Muscle of arm (tissue), 12 donors: Measurements from ENCODE around the gene PTCRA. TPM values are rescaled to one million over a fixed set of nuclear protein-coding genes. Genes with fewer than 3 reads are reported as not detected.
"Not testable (repeated sequence)": the region's sequence is repeated elsewhere in the genome, so short reads cannot be mapped to it uniquely, and the experiment has no call there.

Source experiments
- DNase-seq: peaks from one replicate; pipeline ENCODE4 v3.0.0-alpha.2; 2013
- polyA plus RNA-seq, 12 donors: library from polyadenylated mRNA; unstranded; fragments of 120-200 nt; gene quantifications; one replicate each; pipeline ENCODE4 v1.2.1, GENCODE V29; 2013; ENCODE audit not compliant: insufficient read length in 12 of 12

PTCRA gene
- polyA plus RNA-seq, 12 donors = 0.44 TPM; not detected in 11

- no peak for DNase-seq
Measured at GRCh38 chr6:42939810-42940167, 23.9 kb downstream of the PTCRA start.

GRCh38 chr6:42940493-42941045, 24.7 kb downstream of the PTCRA start:
- DNase-seq = no peak

- not testable (repeated sequence) for DNase-seq
Measured at GRCh38 chr6:42941356-42941755, 25.5 kb downstream of the PTCRA start.

GRCh38 chr6:42942444-42942843, 26.6 kb downstream of the PTCRA start:
- no peak for DNase-seq

- DNase-seq = peak; percentile 31
Measured at GRCh38 chr6:42947950-42948349, 32.1 kb downstream of the PTCRA start.

GRCh38 chr6:42952389-42952788, 36.5 kb downstream of the PTCRA start:
- DNase-seq = no peak

- not testable (repeated sequence) for DNase-seq
Measured at GRCh38 chr6:42954405-42954804, 38.6 kb downstream of the PTCRA start.

GRCh38 chr6:42958125-42958524, 42.3 kb downstream of the PTCRA start:
- DNase-seq = no peak

GRCh38 chr6:42959917-42960242, 44.0 kb downstream of the PTCRA start:
- DNase-seq = no peak

GRCh38 chr6:42960243-42961019, 44.6 kb downstream of the PTCRA start, which contains the start of gene GNMT:
TSS of gene GNMT (plus strand) at chr6:42960754. CDS start at chr6:42960768, 14 bp downstream.
- DNase-seq = peak; percentile 14

- DNase-seq = no peak
Measured at GRCh38 chr6:42961020-42961470, 45.2 kb downstream of the PTCRA start.

- no peak for DNase-seq
Measured at GRCh38 chr6:42962096-42962495, 46.2 kb downstream of the PTCRA start.

- DNase-seq = no peak
Measured at GRCh38 chr6:42962502-42963178, 46.8 kb downstream of the PTCRA start.

- no peak for DNase-seq
Measured at GRCh38 chr6:42963179-42963854, 47.5 kb downstream of the PTCRA start.

- DNase-seq = no peak
Measured at GRCh38 chr6:42963855-42964605, 48.2 kb downstream of the PTCRA start.

GRCh38 chr6:42966571-42966970, 50.7 kb downstream of the PTCRA start:
- no peak for DNase-seq

- DNase-seq = no peak
Measured at GRCh38 chr6:42967228-42967627, 51.4 kb downstream of the PTCRA start.

- DNase-seq = no peak
Measured at GRCh38 chr6:42968126-42968701, 52.4 kb downstream of the PTCRA start.

- no peak for DNase-seq
Measured at GRCh38 chr6:42968783-42969182, 52.9 kb downstream of the PTCRA start.

- DNase-seq = no peak
Measured at GRCh38 chr6:42969431-42969830, 53.6 kb downstream of the PTCRA start.

- no peak for DNase-seq
Measured at GRCh38 chr6:42969934-42970333, 54.1 kb downstream of the PTCRA start.
